ENCODE measurements around the gene PTPRJ.

Gene PTPRJ

GRCh38 chr11:48096588-48097525, 116.5 kb downstream of the PTPRJ start:
- no peak for DNase-seq

GRCh38 chr11:48098024-48098423, 117.7 kb downstream of the PTPRJ start:
- no peak for DNase-seq

- DNase-seq = no peak
These were observed 119.6 kb downstream of the PTPRJ start for GRCh38 chr11:48099916-48100446.

- DNase-seq = no peak
These were observed 120.8 kb downstream of the PTPRJ start for GRCh38 chr11:48101044-48101733.

- no peak for DNase-seq
These were observed 121.6 kb downstream of the PTPRJ start for GRCh38 chr11:48101958-48102357.

- DNase-seq = no peak
These were observed 123.5 kb downstream of the PTPRJ start for GRCh38 chr11:48103621-48104567.

GRCh38 chr11:48104568-48104924, 124.2 kb downstream of the PTPRJ start:
- no peak for DNase-seq

GRCh38 chr11:48105096-48105990, 125.0 kb downstream of the PTPRJ start:
- DNase-seq = no peak

GRCh38 chr11:48106166-48106565, 125.8 kb downstream of the PTPRJ start:
- DNase-seq = no peak

- no peak for DNase-seq
These were observed 126.9 kb downstream of the PTPRJ start for GRCh38 chr11:48107188-48107704.

GRCh38 chr11:48108231-48109045, 128.1 kb downstream of the PTPRJ start:
- DNase-seq = no peak

- no peak for DNase-seq
These were observed 128.8 kb downstream of the PTPRJ start for GRCh38 chr11:48109046-48109666.

- DNase-seq = no peak
These were observed 130.1 kb downstream of the PTPRJ start for GRCh38 chr11:48110509-48110766.

- DNase-seq = no peak
These were observed 131.5 kb downstream of the PTPRJ start for GRCh38 chr11:48111891-48112290.

- no peak for DNase-seq
These were observed 134.4 kb downstream of the PTPRJ start for GRCh38 chr11:48114740-48115139.

- DNase-seq = no peak
These were observed 136.3 kb downstream of the PTPRJ start for GRCh38 chr11:48116437-48117228.

GRCh38 chr11:48122246-48122645, 141.9 kb downstream of the PTPRJ start:
- no peak for DNase-seq

- DNase-seq = no peak
These were observed 142.3 kb downstream of the PTPRJ start for GRCh38 chr11:48122656-48123055.

GRCh38 chr11:48123254-48123875, 143.0 kb downstream of the PTPRJ start:
- no peak for DNase-seq
